ENCODE data around the gene GNB4. TPM values are rescaled to one million over a fixed set of nuclear protein-coding genes. Genes with fewer than 3 reads are reported as not detected.

The GNB4 gene
- total and polyA plus RNA-seq, 4 donors = 6.3 to 56.2 (median 25.8) TPM

DNA sequence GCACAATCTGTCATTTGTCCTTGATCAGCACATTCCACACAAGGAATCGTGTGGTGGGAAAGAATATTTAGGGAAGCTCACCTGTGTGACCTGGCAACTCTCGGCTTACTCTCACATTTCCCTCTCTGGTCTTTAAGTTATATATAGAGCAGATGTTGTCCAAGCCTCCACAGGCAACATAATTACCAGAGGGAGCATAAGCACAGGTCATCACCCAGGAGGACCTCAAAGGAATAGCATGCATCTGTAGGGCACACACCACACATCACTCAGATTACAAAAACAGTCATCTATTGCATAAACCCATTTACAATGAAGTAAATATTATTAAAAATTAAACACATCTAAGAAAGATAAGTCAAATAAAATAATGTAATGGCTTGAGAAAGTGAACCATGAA, 36.5 kb downstream of the GNB4 start:
- peaks cover 15 to 18% (median 16%) of the 10 kb centered on the region in 4 donors for H3K36me3 ChIP-seq (ENCODE audit: control insufficient read depth in 4 of 4, insufficient read depth in 4 of 4, low read length in 4 of 4)
- no peaks in the 10 kb centered on the region for H3K9me3 ChIP-seq (ENCODE audit: control insufficient read depth in 4 of 4, insufficient read depth in 3 of 4, low read length in 3 of 4)
- TF ChIP-seq, protein P1, sequence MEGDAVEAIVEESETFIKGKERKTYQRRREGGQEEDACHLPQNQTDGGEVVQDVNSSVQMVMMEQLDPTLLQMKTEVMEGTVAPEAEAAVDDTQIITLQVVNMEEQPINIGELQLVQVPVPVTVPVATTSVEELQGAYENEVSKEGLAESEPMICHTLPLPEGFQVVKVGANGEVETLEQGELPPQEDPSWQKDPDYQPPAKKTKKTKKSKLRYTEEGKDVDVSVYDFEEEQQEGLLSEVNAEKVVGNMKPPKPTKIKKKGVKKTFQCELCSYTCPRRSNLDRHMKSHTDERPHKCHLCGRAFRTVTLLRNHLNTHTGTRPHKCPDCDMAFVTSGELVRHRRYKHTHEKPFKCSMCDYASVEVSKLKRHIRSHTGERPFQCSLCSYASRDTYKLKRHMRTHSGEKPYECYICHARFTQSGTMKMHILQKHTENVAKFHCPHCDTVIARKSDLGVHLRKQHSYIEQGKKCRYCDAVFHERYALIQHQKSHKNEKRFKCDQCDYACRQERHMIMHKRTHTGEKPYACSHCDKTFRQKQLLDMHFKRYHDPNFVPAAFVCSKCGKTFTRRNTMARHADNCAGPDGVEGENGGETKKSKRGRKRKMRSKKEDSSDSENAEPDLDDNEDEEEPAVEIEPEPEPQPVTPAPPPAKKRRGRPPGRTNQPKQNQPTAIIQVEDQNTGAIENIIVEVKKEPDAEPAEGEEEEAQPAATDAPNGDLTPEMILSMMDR (IDR thresholded peaks at IDR 0.05; ENCODE audit: control extremely low read depth, extremely low read depth) = no peak
- WGBS, 2 donors = 94 to 95% methylated on average over 2 of the region's 2 CpGs
- ATAC-seq (ENCODE audit: insufficient read depth, low FRiP score) (no peak), DNase-seq (no peak)
- H3K9ac ChIP-seq (ENCODE audit: insufficient read depth in 1 of 2, low read length in 2 of 2) = no peak overlapping the region
- H3K4me1 ChIP-seq (ENCODE audit: control insufficient read depth in 5 of 5, insufficient read depth in 5 of 5, low read length in 5 of 5) = no peaks in the 10 kb centered on the region
- H3K4me3 ChIP-seq = no peak overlapping the region
- H3K27ac ChIP-seq (ENCODE audit: low read depth in 1 of 2, low read length in 1 of 2) = no peak overlapping the region
- no peaks in the 10 kb centered on the region for H3K27me3 ChIP-seq (ENCODE audit: control insufficient read depth in 3 of 3, insufficient read depth in 3 of 3, low read length in 2 of 3)

DNA sequence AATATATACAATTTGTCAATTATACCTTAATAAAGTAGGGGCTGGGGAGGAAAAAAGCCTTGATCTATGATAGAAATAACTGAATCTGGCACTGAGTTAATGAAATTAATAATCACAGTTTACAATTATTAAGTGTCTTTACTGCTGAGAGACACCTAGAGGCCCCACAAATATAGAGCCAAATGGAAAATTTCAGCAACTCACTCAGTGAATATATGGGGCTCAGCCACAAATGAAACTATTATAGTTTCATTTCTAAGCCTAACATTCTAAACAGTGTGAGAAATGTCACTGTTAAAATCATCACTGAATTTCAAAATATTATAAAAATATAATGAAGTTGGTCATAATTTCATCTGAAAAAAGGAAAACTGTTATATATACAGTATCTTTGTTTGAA, 40.3 kb downstream of the GNB4 start:
- ATAC-seq (ENCODE audit: insufficient read depth, low FRiP score) (no peak), DNase-seq (no peak)
- Histone ChIP-seq H3K9ac (ENCODE audit: insufficient read depth in 1 of 2, low read length in 2 of 2) (no peak overlapping the region), H3K4me1 (ENCODE audit: control insufficient read depth in 5 of 5, insufficient read depth in 5 of 5, low read length in 5 of 5) (no peaks in the 10 kb centered on the region), H3K36me3 (ENCODE audit: control insufficient read depth in 4 of 4, insufficient read depth in 4 of 4, low read length in 4 of 4) (peaks cover 4 to 17% (median 14%) of the 10 kb centered on the region in 4 donors), H3K27ac (ENCODE audit: low read depth in 1 of 2, low read length in 1 of 2) (no peak overlapping the region), H3K4me3 (no peak overlapping the region), H3K27me3 (ENCODE audit: control insufficient read depth in 3 of 3, insufficient read depth in 3 of 3, low read length in 2 of 3) (no peaks in the 10 kb centered on the region), H3K9me3 (ENCODE audit: control insufficient read depth in 4 of 4, insufficient read depth in 3 of 4, low read length in 3 of 4) (no peaks in the 10 kb centered on the region)
- TF ChIP-seq, protein P1 (IDR thresholded peaks at IDR 0.05; ENCODE audit: control extremely low read depth, extremely low read depth) = no peak

DNA sequence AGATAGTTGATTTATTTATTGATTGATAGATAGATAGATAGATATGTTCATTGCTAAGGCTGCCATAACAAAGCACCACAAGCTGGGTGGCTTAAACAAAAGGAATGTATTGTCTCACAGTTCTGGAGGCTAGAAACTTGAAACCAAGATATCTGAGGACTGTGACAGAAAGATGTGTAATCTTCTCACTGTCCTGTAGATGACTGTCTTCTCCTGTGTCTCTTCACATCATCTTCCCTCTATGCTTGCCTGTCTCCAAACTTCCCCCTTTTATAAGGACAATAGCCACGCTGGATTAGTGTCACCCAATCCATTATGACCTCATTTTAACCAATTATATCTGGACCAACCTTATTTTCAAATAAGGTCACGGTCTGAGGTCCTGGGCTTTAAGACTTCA, 40.9 kb downstream of the GNB4 start:
- H3K27ac ChIP-seq (ENCODE audit: low read depth in 1 of 2, low read length in 1 of 2) = no peak overlapping the region
- ATAC-seq (ENCODE audit: insufficient read depth, low FRiP score) = no peak
- H3K27me3 ChIP-seq (ENCODE audit: control insufficient read depth in 3 of 3, insufficient read depth in 3 of 3, low read length in 2 of 3) = no peaks in the 10 kb centered on the region
- H3K36me3 ChIP-seq (ENCODE audit: control insufficient read depth in 4 of 4, insufficient read depth in 4 of 4, low read length in 4 of 4) = peaks cover 6 to 18% (median 14%) of the 10 kb centered on the region in 4 donors
- H3K4me1 ChIP-seq (ENCODE audit: control insufficient read depth in 5 of 5, insufficient read depth in 5 of 5, low read length in 5 of 5) = no peaks in the 10 kb centered on the region
- TF ChIP-seq, protein P1 (IDR thresholded peaks at IDR 0.05; ENCODE audit: control extremely low read depth, extremely low read depth) = no peak
- no peak overlapping the region for H3K9ac ChIP-seq (ENCODE audit: insufficient read depth in 1 of 2, low read length in 2 of 2)
- H3K4me3 ChIP-seq = no peak overlapping the region
- no peaks in the 10 kb centered on the region for H3K9me3 ChIP-seq (ENCODE audit: control insufficient read depth in 4 of 4, insufficient read depth in 3 of 4, low read length in 3 of 4)
- no peak for DNase-seq
- 88 to 92% methylated on average over 2 of the region's 2 CpGs for WGBS, 2 donors

DNA sequence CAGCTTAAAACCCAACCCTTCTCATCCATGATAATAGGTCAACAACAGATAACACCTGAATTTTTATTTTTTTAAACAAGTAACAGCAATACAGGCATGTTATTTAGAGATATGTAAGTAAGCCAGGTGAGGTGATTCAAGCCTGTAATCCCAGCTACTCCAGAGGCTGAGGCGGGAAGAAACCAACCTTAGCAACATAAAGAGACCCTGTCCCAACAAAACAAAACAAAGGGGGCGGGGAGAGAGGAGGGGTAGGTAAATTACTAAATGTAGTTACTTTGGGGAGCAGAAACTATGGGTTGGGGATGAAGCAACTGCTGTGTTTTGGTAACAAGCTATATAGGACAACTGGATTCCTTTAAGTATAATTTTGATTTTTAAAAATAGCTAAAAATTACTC, 47.0 kb downstream of the GNB4 start:
- no peak for DNase-seq
- Histone ChIP-seq H3K4me3 (no peak overlapping the region), H3K36me3 (ENCODE audit: control insufficient read depth in 4 of 4, insufficient read depth in 4 of 4, low read length in 4 of 4) (peaks cover 10 to 22% (median 18%) of the 10 kb centered on the region in 4 donors), H3K9ac (ENCODE audit: insufficient read depth in 1 of 2, low read length in 2 of 2) (no peak overlapping the region), H3K4me1 (ENCODE audit: control insufficient read depth in 5 of 5, insufficient read depth in 5 of 5, low read length in 5 of 5) (no peaks in the 10 kb centered on the region), H3K9me3 (ENCODE audit: control insufficient read depth in 4 of 4, insufficient read depth in 3 of 4, low read length in 3 of 4) (no peaks in the 10 kb centered on the region), H3K27me3 (ENCODE audit: control insufficient read depth in 3 of 3, insufficient read depth in 3 of 3, low read length in 2 of 3) (no peaks in the 10 kb centered on the region), H3K27ac (ENCODE audit: low read depth in 1 of 2, low read length in 1 of 2) (no peak overlapping the region)
- ATAC-seq (ENCODE audit: insufficient read depth, low FRiP score) = no peak
- WGBS, 2 donors = 96 to 97% methylated on average over 2 of the region's 2 CpGs
- TF ChIP-seq, protein P1 (IDR thresholded peaks at IDR 0.05; ENCODE audit: control extremely low read depth, extremely low read depth) = no peak
